ENCODE measurements around the gene GRAP2. TPM values are rescaled to one million over a fixed set of nuclear protein-coding genes. Genes with fewer than 3 reads are reported as not detected.

The GRAP2 gene
- total and polyA plus RNA-seq, 2 donors, result 1.7 to 3.2 TPM

- Histone ChIP-seq H3K4me1 (ENCODE audit: insufficient read depth) (no peaks in the 10 kb centered on the region), H3K36me3 (ENCODE audit: insufficient read depth) (no peaks in the 10 kb centered on the region), H3K27ac (ENCODE audit: low read depth) (no peak overlapping the region), H3K4me3 (ENCODE audit: low read depth, low read length) (no peak overlapping the region)
- DNase-seq (ENCODE audit: extremely low spot score), result no peak
- 88% methylated on average over 3 of the region's 3 CpGs for WGBS
Measured at GRCh38 chr22:39997421-39997820, 96.5 kb downstream of the GRAP2 start.

GRCh38 chr22:39997939-39998726 lies 97.2 kb downstream of the GRAP2 start:
- WGBS, result 68% methylated on average over 11 of the region's 11 CpGs
- H3K4me3 ChIP-seq (ENCODE audit: low read depth, low read length), result no peak overlapping the region
- H3K36me3 ChIP-seq (ENCODE audit: insufficient read depth), result no peaks in the 10 kb centered on the region
- no peak for DNase-seq (ENCODE audit: extremely low spot score)
- H3K4me1 ChIP-seq (ENCODE audit: insufficient read depth), result no peaks in the 10 kb centered on the region
- no peak overlapping the region for H3K27ac ChIP-seq (ENCODE audit: low read depth)

- Histone ChIP-seq H3K27ac (ENCODE audit: low read depth) (no peak overlapping the region), H3K4me3 (ENCODE audit: low read depth, low read length) (no peak overlapping the region), H3K36me3 (ENCODE audit: insufficient read depth) (no peaks in the 10 kb centered on the region), H3K4me1 (ENCODE audit: insufficient read depth) (no peaks in the 10 kb centered on the region)
- 76% methylated on average over 16 of the region's 16 CpGs for WGBS
- no peak for DNase-seq (ENCODE audit: extremely low spot score)
Measured at GRCh38 chr22:39999144-39999757, 98.4 kb downstream of the GRAP2 start.

- no peak for DNase-seq (ENCODE audit: extremely low spot score)
- no peak overlapping the region for H3K4me3 ChIP-seq (ENCODE audit: low read depth, low read length)
- H3K4me1 ChIP-seq (ENCODE audit: insufficient read depth), result no peaks in the 10 kb centered on the region
- H3K27ac ChIP-seq (ENCODE audit: low read depth), result no peak overlapping the region
- H3K36me3 ChIP-seq (ENCODE audit: insufficient read depth), result no peaks in the 10 kb centered on the region
- WGBS, result 93% methylated on average over 5 of the region's 5 CpGs
Measured at GRCh38 chr22:40000171-40000570, 99.3 kb downstream of the GRAP2 start.

GRCh38 chr22:40001106-40001505 lies 100.2 kb downstream of the GRAP2 start:
- Histone ChIP-seq H3K4me3 (ENCODE audit: low read depth, low read length) (no peak overlapping the region), H3K36me3 (ENCODE audit: insufficient read depth) (no peaks in the 10 kb centered on the region), H3K27ac (ENCODE audit: low read depth) (no peak overlapping the region), H3K4me1 (ENCODE audit: insufficient read depth) (no peaks in the 10 kb centered on the region)
- no peak for DNase-seq (ENCODE audit: extremely low spot score)
- 91% methylated on average over 4 of the region's 4 CpGs for WGBS

GRCh38 chr22:40001800-40002577 lies 101.1 kb downstream of the GRAP2 start:
- no peak for DNase-seq (ENCODE audit: extremely low spot score)
- Histone ChIP-seq H3K36me3 (ENCODE audit: insufficient read depth) (no peaks in the 10 kb centered on the region), H3K4me1 (ENCODE audit: insufficient read depth) (no peaks in the 10 kb centered on the region), H3K4me3 (ENCODE audit: low read depth, low read length) (no peak overlapping the region), H3K27ac (ENCODE audit: low read depth) (no peak overlapping the region)
- WGBS, result 59% methylated on average over 14 of the region's 14 CpGs

- no peaks in the 10 kb centered on the region for H3K4me1 ChIP-seq (ENCODE audit: insufficient read depth)
- no peaks in the 10 kb centered on the region for H3K36me3 ChIP-seq (ENCODE audit: insufficient read depth)
- no peak for DNase-seq (ENCODE audit: extremely low spot score)
- WGBS, result 81% methylated on average over 6 of the region's 6 CpGs
- no peak overlapping the region for H3K27ac ChIP-seq (ENCODE audit: low read depth)
- H3K4me3 ChIP-seq (ENCODE audit: low read depth, low read length), result no peak overlapping the region
Measured at GRCh38 chr22:40002935-40003715, 102.2 kb downstream of the GRAP2 start.

- WGBS, result 73% methylated on average over 6 of the region's 6 CpGs
- no peak for DNase-seq (ENCODE audit: extremely low spot score)
- Histone ChIP-seq H3K27ac (ENCODE audit: low read depth) (no peak overlapping the region), H3K4me3 (ENCODE audit: low read depth, low read length) (no peak overlapping the region), H3K4me1 (ENCODE audit: insufficient read depth) (no peaks in the 10 kb centered on the region), H3K36me3 (ENCODE audit: insufficient read depth) (no peaks in the 10 kb centered on the region)
Measured at GRCh38 chr22:40004836-40005235, 104.0 kb downstream of the GRAP2 start.

GRCh38 chr22:40006641-40007040 lies 105.8 kb downstream of the GRAP2 start:
- H3K4me3 ChIP-seq (ENCODE audit: low read depth, low read length), result no peak overlapping the region
- H3K36me3 ChIP-seq (ENCODE audit: insufficient read depth), result no peaks in the 10 kb centered on the region
- 78% methylated on average over 8 of the region's 8 CpGs for WGBS
- no peak overlapping the region for H3K27ac ChIP-seq (ENCODE audit: low read depth)
- no peaks in the 10 kb centered on the region for H3K4me1 ChIP-seq (ENCODE audit: insufficient read depth)
- no peak for DNase-seq (ENCODE audit: extremely low spot score)

GRCh38 chr22:40007853-40008710 lies 107.2 kb downstream of the GRAP2 start:
- Histone ChIP-seq H3K27ac (ENCODE audit: low read depth) (no peak overlapping the region), H3K4me3 (ENCODE audit: low read depth, low read length) (no peak overlapping the region), H3K4me1 (ENCODE audit: insufficient read depth) (no peaks in the 10 kb centered on the region), H3K36me3 (ENCODE audit: insufficient read depth) (no peaks in the 10 kb centered on the region)
- DNase-seq (ENCODE audit: extremely low spot score), result no peak
- WGBS, result 71% methylated on average over 27 of the region's 27 CpGs

GRCh38 chr22:40008726-40009291 lies 107.9 kb downstream of the GRAP2 start:
- H3K4me3 ChIP-seq (ENCODE audit: low read depth, low read length), result no peak overlapping the region
- 70% methylated on average over 10 of the region's 10 CpGs for WGBS
- peak overlapping the region; percentile 11 for H3K27ac ChIP-seq (ENCODE audit: low read depth)
- DNase-seq (ENCODE audit: extremely low spot score), result no peak
- H3K36me3 ChIP-seq (ENCODE audit: insufficient read depth), result no peaks in the 10 kb centered on the region
- H3K4me1 ChIP-seq (ENCODE audit: insufficient read depth), result no peaks in the 10 kb centered on the region

GRCh38 chr22:40009292-40009774 lies 108.4 kb downstream of the GRAP2 start:
- 18% methylated on average over 11 of the region's 11 CpGs for WGBS
- H3K4me1 ChIP-seq (ENCODE audit: insufficient read depth), result no peaks in the 10 kb centered on the region
- no peak overlapping the region for H3K4me3 ChIP-seq (ENCODE audit: low read depth, low read length)
- no peak overlapping the region for H3K27ac ChIP-seq (ENCODE audit: low read depth)
- no peaks in the 10 kb centered on the region for H3K36me3 ChIP-seq (ENCODE audit: insufficient read depth)
- no peak for DNase-seq (ENCODE audit: extremely low spot score)
